Fibroblast of skin of right biceps (primary cell): ENCODE data around the gene GRB14.
"Not testable (repeated sequence)": the region's sequence is repeated elsewhere in the genome, so short reads cannot be mapped to it uniquely, and the experiment has no call there.

Experiments used
- DNase-seq: peaks from one replicate; pipeline ENCODE4 v3.0.0-alpha.2; 2013

The GRB14 gene

GRCh38 chr2:164485541-164485940 is 135.7 kb downstream of the GRB14 start:
- peak; percentile 21 for DNase-seq

DNA sequence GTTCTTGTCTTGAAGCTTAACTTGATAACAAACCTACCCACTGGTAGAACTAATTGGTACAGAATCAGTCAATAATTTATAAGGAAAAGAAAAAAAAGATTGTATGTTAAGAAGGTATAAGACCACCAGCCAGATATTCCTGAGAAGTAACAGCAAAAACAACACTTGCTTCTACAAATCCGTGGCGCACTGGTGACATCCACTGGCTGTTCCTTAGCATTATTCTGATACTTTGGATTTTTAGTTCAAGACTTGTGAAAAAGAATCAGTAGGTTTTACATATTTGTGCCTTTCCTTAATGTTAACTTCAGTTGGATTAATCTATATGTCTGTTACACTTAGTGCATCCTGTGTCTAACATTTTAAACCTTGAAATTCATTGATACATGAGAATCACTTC is 141.8 kb downstream of the GRB14 start:
- peak; percentile 30 for DNase-seq

- DNase-seq, result no peak
Observed at GRCh38 chr2:164478205-164478604, 143.1 kb downstream of the GRB14 start.

GRCh38 chr2:164474873-164475272 is 146.4 kb downstream of the GRB14 start:
- no peak for DNase-seq

- no peak for DNase-seq
Observed at GRCh38 chr2:164473021-164473420, 148.3 kb downstream of the GRB14 start.

DNA sequence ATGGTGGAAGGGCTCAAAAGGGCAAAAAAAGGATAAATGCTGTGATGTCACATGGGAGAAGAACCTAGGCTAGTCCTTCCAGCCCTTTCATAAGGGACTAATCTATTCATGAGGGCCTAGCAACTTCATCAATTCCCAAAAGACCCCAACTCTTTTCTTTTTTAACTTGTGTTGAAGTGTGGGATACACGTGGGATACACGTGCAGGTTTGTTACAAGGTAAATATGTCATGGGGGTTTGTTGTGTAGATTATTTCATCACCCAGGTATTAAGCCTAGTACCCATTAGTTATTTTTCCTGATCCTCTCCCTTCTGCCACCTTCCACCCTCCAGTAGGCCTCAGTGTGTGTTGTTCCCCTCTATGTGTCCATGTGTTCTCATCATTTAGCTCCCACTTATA is 156.2 kb downstream of the GRB14 start:
- DNase-seq, result not testable (repeated sequence)

DNA sequence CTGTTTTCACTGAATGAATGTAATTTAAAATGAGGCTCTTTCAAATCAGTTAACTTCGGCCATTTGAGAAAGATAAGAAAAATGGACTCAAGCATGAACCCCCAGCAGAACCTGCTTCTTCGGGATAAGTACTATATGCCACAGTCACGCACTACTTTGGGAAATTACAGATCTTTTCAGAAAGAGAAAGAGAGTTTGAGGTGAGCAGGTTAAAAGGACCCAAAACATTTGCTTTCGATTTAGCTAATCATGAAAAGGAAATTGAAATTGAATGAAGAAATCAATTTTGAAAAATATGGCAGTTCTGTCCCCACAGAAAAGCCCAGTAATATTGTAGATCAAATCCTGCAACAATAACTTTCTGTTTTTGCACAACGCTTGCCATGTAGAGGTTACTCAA is 156.9 kb downstream of the GRB14 start:
- DNase-seq, result no peak

DNA sequence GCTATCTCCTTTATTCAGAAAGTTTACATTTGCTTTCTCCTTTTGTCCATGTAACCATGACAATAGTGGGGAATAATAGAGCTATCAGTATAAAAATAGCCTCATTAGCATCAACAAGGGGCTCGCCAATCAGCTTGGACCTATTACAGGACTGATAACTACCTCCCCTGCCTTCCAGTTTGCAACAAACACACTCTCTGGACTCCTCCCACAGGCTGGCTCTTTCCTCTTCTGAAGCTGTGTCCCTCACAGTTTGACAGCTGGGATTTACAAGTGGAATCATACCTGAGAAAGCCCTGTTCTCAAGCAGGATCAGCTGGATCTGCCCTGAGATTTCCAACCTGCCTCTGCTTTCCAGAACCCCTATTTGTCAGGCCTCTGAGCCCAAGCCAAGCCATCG is 162.5 kb downstream of the GRB14 start:
- DNase-seq, result no peak

DNA sequence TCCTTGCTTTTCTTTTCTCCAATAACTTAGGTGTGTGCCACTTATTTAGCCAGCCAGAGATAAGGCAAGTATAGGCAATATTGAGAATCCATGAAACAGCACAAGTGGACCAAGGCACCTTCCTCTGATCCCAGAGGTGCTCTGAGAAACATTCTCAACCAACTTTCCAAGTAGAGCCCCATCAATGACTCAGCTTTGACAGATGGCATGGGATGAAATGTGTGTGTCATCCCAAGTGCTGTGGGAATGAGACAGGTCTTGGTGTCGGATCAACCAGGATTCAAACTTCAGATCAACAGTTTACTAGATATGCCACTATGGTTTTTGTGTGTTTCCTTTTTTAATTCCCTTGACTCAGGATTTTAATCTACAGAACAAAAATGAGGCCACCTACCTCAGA is 164.0 kb downstream of the GRB14 start:
- no peak for DNase-seq

DNA sequence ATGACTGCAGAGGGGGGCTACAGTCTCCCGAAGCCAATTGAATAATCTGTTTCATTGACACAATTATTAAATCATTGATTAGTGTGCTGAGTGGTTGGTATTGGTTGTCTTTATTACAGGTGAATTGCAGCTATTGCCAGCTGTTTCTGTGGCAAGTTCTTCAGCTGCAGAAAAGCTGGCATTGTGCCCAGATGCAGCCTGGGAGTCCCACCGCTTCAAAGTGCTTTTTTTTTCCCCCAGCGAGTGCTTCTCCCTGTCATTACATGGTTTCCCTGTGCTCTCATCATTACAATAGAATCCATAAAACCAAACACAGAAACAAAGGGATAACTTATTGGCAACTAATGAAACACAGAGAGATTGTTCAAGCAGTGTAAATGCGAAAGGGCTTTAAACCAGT is 164.7 kb downstream of the GRB14 start:
- DNase-seq, result peak; percentile 21

GRCh38 chr2:164453656-164454305 is 167.5 kb downstream of the GRB14 start:
- no peak for DNase-seq

GRCh38 chr2:164450278-164450677 is 171.0 kb downstream of the GRB14 start:
- no peak for DNase-seq

DNA sequence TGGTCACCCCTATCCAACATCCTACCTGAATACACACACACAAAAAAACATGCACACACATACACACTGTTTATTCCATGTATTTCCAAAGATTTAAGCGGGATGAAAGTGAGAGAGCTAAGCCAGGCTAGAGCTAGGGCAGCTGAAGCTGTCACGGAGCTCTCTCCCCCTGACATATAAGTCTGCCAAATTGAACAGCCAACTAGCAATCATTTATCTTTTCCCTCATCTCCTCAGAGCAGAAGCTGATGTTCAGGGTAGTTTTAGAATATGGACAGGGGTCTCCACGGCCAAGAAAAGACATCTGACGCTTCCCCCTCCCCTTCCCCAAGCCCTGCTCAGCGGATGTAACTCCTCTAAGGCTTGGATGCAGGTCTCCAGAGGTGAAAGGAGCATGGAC is 171.6 kb downstream of the GRB14 start:
- no peak for DNase-seq

DNA sequence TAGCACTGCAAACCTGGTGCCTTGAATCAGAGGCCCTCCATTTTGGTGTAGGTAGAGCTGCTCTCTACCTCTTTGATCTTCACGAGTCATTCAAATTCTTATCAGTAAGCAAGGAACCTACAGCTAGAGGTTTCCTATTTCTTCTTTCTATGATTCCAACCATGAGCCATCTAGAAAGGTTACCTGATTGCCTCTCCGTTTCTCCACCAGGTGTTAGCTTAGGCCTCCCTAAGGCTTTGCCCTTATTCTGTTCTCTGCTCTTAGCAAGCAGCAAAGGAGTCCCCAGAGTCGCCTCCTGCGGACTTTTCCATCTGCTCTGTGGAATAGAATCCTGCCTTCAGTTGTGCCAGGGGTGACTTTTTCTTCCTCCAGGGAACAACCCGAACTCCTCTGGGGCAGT is 173.6 kb downstream of the GRB14 start:
- no peak for DNase-seq
